AG09319 (cell line): ENCODE results near the gene IL17F.

Source experiments
- DNase-seq: peaks from one replicate; pipeline ENCODE4 v3.0.0-alpha.2; 2010; ENCODE audit warnings: low read depth; ENCODE audit errors: extremely low read depth
- TF ChIP-seq, protein P1 (sequence below): IDR thresholded peaks from 2 replicates; pipeline ENCODE4 v1.5.1; 2011; ENCODE audit warnings: low read depth, mild to moderate bottlenecking, inconsistent platforms, low read length, moderate library complexity

IL17F gene

DNA sequence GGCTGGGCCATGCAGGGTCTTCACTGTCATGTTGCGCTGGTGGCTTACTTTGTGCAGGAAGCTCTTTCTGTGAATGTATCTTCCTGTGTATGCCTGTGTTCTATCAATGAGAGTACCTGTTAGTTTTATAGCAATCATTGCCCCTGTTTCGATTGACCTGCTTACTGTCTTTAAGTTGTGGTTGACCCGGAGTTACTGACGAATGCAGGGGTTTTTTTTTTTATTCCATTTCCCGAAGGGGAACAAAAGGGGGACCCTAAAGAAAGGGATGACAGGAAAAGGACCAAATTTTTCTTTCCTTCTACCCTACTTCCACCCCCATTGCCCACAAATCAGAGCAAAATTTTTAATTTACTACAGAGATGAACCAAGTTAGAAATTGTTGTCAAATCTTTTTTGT, at the start of gene IL17F:
IL17F (minus strand) TSS at position 101 of the 400 bp plus-strand sequence; CDS start at position 30, 71 bp downstream.
- TF ChIP-seq, protein P1, sequence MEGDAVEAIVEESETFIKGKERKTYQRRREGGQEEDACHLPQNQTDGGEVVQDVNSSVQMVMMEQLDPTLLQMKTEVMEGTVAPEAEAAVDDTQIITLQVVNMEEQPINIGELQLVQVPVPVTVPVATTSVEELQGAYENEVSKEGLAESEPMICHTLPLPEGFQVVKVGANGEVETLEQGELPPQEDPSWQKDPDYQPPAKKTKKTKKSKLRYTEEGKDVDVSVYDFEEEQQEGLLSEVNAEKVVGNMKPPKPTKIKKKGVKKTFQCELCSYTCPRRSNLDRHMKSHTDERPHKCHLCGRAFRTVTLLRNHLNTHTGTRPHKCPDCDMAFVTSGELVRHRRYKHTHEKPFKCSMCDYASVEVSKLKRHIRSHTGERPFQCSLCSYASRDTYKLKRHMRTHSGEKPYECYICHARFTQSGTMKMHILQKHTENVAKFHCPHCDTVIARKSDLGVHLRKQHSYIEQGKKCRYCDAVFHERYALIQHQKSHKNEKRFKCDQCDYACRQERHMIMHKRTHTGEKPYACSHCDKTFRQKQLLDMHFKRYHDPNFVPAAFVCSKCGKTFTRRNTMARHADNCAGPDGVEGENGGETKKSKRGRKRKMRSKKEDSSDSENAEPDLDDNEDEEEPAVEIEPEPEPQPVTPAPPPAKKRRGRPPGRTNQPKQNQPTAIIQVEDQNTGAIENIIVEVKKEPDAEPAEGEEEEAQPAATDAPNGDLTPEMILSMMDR, result no peak
- no peak for DNase-seq

DNA sequence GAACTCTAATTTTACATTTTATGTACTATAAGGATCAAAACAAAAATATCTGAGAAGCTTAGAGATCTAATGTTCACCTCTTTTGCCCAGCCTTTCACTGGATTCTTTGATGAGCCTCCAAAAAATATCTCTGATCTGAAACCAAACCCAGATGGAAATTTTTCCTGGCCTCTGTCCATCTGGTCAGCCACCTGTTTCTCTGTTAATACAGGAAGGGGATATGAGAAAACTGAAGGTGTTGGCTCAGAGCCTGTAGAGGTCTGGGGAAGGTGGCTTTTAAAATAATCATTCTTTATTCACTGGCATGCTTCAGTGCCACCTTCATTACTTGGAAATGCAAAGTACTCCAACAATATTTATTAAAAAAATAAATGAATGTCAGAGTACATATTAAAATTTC, 48.8 kb upstream of the IL17F start:
- TF ChIP-seq, protein P1, result no peak
- no peak for DNase-seq

DNA sequence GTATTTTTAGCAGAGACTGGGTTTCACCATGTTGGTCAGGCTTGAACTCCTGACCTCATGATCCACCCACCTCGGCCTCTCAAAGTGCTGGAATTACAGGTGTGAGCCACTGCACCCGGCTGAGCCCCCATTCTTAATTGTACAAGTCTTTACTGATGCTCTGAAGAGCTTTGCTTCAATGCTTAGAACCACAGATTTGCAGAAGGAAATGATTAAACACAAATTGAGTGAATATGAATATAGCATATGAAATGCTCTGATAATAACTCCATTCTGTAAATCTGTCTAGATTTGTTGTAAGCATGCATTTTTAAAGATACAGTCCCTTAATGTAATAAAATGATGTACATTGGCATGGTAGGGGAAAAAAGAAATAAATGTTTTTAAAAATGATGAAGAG, 44.5 kb upstream of the IL17F start:
- TF ChIP-seq, protein P1, result no peak
- no peak for DNase-seq

DNA sequence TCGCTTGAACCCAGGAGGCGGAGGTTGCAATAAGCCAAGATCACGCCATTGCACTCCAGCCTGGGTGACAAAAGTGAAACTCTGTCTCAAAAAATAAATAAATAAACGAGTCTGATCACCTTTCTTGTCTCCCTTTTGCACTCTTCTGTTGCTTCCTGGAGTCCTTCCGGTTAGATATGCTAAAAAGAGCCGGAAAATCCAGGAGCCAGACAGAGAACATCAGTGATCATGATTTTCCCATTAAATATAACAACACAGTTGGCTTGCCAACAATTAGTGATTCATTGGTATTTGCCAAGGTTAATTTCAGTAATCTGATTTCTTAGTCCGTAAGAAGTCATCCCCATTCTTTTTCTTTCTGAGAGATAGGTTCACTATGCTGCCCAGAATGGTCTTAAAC, 43.9 kb upstream of the IL17F start:
- DNase-seq, result no peak
- TF ChIP-seq, protein P1, result no peak

DNA sequence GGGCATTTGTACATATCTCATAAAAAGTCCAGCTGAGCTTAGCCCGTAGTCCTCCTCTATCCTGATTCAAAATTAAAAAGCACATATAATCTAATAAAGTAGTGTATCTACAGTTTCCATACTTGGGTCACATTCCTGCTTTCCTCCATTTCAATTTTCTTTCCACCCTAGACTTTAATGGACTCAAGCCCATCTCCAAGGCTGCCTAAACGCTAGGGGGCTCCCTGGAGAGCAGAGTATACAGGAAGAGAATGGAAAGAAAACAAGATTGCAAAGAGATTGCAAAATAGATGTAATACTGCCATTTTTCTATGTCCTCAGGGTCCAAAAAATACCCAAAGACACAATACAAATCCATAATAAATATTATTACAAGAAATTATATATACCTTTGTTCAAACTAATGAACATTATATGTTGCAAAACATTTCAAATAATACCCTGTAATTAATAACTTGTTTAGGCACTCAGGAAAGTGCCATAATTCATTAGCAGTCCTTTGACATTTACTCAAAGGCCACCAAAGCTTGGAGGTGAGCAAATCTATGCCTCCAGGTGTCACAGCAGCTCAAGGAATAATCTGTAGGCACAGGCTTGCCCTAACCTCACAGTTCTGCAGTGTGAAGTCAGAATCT, 42.6 kb upstream of the IL17F start:
- no peak for DNase-seq
- TF ChIP-seq, protein P1, result peak; percentile 71

DNA sequence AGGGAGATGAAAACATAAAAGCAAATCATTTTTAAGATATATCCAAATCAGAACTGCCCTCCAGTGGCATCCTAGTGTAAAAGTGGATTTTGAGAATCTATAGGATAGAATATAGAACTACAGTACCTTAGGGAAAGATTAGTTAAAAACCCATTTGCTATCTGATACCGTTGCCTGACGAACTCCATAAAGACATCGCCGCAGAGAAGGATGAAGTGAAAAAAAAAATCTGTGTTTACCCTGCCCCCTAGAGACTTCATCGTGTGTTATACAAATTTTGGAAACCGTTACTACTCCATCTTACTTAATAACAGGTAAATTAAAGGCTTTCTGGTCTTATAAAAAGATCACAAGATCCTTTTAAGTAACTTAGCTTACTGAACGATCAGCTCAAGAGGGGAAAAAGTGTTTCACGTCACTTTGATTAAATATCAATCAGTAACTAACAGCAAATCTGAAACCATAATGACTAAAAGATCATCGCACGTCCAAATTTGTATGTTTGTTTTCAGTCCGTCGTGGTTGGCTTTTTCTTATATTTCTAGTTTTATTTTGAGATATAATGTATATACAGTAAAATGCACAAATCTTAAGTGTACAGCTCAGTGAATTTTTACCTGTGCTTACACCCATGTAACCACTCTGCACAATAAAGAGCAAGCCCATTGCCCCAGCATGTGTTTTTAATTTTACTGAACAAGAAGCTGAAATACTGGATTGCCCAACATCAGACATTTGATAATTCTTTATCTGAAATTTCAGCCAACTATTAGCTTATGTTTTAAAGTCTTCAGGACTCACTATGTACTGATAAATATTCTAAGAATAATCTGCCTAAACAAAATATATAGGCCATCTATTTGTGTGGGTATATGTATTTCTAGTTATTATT, 41.1 kb upstream of the IL17F start:
- DNase-seq, result peak; percentile 34
- TF ChIP-seq, protein P1, result no peak; the same call in 1 of the 2 replicates
